PC-3 (cell line): ENCODE data around the gene ATP8B3.

Experiments used
- CTCF ChIP-seq: fragments of 300-600 bp; sonication (generic); conservative IDR thresholded peaks from 2 replicates; pipeline ENCODE4 v1.5.1; 2017; ENCODE audit warnings: antibody characterized with exemption, low read depth, mild to moderate bottlenecking, low read length
- EZH2 ChIP-seq: fragments of 300-600 bp; sonication (generic); IDR thresholded peaks from one replicate; pipeline ENCODE4 v1.6.1; 2017; ENCODE audit warnings: antibody characterized with exemption, mild to moderate bottlenecking, low read length; ENCODE audit not compliant: unreplicated experiment

- TF ChIP-seq EZH2 (no peak), CTCF (no peak)
Measured at GRCh38 chr19:1804858-1805257, 7.2 kb downstream of the ATP8B3 start.
